Activated CD4-positive, CD25-positive, alpha-beta regulatory T cell treated with anti-CD3 and anti-CD28 coated beads, Interleukin-2, amount 50 U/mL, for 72 hours (primary cell): Measurements from ENCODE around the gene GLIPR1.
"Not testable (repeated sequence)": the region's sequence is repeated elsewhere in the genome, so short reads cannot be mapped to it uniquely, and the experiment has no call there.

ENCODE experiments used
- DNase-seq: peaks from one replicate; pipeline ENCODE4 v3.0.0; 2021

GLIPR1 gene

DNA sequence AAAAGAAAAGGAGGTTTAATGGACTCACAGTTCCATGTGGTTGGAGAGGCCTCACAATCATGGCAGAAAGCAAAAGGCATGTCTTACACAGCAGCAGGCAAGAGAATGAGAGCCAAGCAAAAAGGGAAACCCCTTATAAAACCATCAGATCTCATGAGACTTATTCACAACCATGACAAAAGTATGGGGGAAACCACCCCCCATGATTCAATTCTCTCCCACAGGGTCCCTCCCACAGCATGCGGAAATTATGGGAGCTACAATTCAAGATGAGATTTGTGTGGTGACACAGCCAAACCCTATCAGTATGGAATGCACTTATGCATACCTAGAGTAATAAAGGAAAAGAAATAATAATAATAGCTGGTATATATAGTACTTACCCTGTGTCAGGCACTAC lies 4.5 kb upstream of the GLIPR1 start:
- no peak for DNase-seq

DNA sequence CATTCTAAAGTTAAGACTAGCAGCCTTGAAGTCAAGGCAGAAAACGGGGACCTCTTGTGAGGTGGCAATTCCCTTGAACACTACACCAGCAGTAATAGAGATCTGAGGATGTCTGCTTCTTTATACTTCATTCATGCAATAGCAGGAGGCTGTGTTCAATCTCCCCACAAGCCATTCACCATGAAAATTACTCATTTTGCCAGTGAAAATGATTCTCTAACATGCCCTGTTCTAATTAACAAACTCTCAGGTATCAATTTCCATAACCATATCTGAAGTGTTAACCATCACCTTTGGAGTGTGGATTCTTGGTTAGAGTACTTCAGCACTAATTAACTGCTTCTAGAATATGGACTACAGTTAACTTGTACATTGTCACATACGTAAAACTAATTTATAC lies 3.4 kb upstream of the GLIPR1 start:
- no peak for DNase-seq

DNA sequence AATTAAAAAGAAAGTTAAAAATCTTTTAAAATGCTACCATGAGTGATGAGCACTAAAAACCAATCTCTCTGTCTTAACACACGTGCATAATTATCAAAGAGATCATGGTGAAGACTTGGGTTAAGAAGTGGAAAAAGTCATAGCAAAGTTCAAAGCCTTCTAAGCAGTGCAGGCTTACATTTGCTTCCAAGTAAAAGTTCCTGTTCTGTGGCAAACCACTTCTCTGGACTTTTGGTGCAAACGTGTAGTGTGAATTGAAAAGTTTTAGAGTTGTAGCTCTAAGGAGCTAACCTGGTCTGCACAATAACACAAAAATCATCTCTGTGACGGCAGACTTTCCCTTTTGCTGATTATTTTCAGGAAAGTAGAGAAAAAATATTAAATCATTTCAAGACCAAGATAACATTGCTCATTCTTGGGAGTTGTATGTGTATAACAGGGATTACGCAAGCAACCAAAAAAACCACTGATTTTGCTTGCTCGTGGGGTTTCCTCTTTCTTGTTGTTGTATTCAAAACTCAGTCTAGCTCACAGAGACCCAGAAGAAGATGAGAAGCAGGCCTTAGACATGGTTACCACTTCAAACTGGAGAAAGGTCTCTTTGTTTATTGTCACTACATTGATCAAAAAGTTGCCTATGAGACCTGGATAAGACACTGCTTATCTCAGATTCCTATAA lies 2.3 kb upstream of the GLIPR1 start:
- DNase-seq = no peak

DNA sequence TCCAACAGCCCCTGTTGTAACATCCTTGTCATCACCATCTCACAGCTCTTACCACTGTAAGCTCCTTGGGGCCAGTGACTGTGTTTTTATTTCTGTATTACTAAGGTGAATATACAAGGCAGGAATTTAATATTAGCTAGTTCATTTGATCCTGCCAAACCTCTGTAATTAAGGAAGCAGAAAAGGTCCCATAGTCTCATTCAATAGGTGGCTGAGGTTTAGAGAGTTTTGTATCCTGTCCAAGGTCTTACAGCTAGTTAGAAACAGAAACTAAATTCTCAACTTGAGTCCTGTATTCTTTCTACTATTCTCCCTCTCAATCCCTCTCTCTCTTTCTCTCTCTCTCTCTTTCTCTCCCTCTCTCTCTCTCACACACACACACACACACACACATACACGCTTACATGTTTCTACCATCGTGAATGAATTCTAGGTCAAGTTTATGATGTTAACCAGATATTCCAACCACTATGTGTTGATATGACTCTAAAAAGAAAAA lies 543 bp upstream of the GLIPR1 start:
- DNase-seq = no peak

DNA sequence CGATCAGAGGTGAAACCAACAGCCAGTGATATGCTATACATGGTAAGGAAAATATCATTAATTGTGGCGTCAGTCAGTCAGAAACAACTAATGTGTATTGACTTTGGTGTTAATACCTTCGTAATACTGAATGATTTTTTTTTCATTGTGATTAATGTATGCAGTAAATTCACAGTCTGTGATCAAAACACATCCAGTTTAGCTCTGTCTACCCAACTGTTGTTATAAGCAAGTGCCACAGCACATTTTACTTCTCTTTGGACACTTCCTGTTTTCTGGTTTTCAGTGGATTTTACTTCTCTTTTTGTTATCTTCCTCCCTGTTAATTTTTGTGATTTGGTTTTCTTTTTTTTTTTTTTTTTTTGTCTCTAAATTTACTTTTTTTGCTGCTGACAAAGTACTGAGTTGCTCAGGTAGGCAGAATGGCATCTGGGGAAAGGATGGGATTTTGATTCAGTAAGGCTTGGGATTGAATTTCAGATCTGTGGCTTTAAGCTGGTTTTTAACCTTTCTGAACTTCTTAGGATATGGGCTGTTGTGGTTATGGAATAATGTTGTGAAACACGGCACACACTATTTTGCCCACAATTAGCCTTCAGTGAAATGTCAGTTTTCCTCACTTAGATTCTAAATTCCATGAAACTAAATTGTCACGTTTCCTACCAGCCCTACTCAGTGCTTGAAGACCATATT lies 604 bp downstream of the GLIPR1 start:
- no peak for DNase-seq

DNA sequence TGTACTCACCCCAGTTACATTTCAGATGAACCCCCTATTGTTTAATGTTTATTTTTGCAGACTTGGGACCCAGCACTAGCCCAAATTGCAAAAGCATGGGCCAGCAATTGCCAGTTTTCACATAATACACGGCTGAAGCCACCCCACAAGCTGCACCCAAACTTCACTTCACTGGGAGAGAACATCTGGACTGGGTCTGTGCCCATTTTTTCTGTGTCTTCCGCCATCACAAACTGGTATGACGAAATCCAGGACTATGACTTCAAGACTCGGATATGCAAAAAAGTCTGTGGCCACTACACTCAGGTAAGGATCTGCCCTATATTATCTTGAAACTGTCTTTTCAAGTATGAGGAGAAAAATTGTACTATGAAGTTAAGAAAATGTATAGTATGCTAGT lies 1.2 kb downstream of the GLIPR1 start:
- no peak for DNase-seq

DNA sequence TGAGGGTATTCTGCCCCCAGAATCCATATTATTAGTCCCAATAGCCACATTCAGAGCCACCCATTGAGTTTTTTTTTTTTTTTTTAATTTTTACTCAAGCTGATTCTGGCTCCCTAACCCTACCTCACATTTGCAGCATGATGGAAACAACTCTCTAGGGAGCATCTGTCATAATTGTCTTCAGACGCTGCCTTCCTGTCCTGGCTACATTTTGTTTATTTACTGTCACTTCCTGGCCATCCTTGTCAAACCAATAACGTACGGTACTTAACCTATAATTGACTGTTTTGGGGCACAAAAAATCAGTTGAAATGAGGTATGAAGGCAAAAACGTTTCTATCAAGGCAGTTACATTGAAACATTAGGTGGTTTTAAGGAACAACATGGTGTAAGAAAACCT lies 2.1 kb downstream of the GLIPR1 start:
- no peak for DNase-seq

DNA sequence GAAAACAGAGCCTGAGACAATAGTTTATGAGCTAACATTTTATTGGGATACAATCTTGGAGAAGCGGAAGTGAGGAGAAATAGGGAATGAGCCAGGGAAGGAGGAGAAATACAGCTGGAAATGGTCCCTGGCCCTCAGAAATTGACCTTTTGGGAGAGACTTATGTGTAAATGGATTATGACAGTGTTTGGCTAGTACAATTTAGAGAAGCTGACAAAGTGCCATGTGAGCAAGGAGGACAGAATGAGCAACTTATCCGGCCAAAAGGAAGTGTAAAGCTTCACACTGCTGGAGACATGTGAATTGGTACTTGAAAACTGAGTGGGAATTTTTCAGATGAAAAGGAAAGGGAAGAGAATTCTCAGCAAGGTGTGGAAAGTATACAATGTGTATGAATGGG lies 2.9 kb downstream of the GLIPR1 start:
- DNase-seq = no peak

DNA sequence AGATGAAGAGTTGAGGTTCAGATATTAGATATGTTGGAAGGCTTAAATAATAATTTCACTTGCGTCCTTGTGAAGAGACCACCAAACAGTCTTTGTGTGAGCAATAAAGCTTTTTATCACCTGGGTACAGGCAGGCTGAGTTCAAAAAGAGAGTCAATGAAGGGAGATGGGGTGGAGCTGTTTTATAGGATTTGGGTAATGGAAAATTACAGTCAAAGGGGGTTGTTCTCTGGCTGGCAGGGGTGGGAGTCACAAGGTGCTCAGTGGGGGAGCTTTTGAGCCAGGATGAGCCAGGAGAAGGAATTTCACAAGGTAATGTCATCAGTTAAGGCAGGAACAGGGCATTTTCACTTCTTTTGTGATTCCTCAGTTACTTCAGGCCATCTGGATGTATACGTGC lies 3.9 kb downstream of the GLIPR1 start:
- not testable (repeated sequence) for DNase-seq

DNA sequence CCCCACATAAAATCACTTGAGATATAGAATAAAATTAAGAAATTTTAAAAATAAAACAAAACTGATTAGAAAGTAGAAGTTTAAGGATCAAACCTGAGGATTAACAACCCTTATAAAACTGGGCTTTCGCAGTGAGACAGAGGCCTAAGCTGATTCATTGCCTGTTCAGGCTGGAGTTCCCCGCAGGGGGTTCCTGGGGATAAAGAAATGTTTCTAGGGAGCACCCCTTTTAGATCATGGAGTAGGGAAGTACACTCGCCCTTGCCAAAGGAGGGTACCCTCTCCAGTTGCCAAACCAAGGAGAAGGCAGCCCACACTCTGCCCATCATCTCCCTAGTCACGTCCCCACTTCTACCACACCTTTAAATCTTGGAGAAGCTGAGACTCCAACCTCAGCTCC lies 6.8 kb downstream of the GLIPR1 start:
- DNase-seq = no peak

DNA sequence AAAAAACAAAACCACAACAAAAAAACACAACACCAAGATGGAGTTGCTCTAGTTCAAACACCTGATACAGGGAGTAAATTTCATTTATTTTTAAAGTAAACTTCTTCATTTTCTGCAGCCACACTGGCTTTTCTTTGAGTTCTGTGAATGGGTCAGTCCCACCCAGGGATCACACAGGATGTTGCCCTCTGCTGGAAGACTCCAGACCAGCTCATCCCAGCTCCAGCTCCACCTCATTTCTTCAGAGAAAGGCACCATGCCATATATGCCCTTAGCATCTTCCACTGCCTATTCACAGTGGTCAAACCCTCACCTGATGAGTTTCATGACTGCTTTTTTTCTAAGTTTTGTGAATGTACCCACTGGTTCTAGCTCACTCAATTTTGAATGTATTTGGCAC lies 8.0 kb downstream of the GLIPR1 start:
- DNase-seq = no peak

DNA sequence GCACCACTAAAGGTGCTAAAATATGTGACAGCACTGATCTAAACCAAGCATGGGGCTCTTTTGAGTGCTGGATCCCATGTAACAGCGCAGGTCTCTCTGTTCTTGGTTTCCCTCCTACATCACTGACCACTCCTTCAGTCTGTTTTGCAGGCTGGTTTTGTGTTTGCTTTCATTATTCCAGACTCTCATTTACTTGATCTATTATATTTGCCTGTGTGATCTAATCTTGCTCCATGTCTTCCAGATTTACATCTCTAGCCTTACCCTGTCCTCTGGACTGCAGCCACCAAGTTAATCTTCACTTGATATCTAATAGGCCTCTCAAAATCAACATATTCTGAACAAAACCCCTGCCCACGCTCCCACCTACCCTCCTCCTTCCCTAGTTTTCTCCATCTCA lies 8.6 kb downstream of the GLIPR1 start:
- DNase-seq = no peak

DNA sequence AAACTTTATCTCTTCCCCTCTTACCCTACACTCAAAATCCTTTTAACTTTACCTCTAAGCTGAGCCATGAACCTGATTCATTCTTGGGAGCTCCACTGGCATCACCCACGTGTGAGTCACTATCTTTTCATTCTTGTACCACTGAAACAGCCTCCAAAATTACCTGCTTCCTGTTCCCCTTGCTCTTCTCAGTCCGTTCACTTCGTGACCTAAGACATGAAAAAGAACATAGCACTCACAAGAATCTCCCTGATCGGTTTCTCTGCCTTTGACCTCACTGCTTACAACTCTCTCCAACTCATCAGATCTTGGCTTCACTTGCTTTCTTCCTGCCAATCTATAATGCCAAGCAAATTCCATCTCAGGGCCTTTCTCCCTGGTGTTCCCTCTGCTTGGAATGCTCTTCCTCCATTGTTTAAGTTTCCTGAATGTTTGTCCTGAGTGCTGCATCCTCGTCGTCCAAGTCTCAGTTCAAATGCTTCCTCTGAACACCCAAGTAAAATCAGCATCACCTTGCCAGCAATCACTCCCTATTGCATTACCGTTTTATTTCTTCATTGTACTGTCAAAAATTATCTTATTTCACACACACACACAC lies 9.2 kb downstream of the GLIPR1 start:
- DNase-seq = no peak

DNA sequence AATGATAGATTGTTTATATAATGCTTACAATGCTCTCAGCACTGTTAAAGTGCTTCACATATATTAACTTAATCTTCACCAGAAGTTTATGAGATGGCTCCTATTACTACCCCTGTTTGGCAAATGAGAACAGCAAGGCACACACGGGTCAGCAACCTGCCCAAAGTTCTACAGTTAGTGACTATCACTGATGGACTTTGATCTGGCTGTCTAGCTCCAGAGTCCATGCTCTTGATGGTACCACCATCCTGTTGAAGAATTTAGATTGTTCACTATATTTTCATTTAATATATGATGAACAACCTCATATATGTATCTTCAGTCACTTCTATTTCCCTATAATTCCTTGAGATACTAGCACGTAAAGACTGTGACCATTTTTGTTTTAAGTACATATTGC lies 10.6 kb downstream of the GLIPR1 start:
- no peak for DNase-seq

DNA sequence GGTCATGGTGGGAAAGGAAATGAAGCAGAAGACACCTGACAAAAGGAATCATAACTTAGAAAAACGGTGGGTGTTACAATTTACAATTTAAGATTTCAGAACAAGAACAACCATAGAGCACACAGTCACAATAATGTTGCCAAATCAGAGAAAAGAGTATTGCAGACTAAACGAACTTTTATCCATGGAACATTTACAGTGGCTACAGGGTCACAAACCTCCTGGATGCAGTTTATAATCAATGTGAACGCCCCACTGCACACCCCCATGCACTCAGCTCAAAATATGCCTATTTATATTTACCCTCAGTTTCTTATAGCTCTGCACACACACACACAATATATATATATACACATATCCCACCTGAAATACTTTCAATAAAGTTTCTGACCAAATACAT lies 22.9 kb downstream of the GLIPR1 start:
- no peak for DNase-seq

DNA sequence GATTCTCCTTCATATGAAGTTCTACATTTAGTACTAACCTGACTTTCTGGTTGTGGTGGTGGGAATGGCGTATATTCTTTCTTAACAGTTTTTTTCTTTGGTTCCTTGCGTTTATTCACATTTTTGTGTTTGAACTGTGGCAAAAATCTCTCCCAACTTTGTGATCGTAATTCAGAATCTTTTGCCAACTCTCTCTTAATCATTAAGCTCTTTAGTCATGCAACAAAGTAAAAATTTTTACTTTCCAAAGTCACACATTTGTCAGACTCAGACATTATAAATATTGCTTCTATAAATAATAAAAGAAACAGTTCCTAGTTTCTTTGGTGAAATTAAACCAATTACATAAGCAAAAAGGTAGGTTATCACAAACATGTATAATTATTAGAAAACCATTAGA lies 23.3 kb downstream of the GLIPR1 start:
- no peak for DNase-seq

DNA sequence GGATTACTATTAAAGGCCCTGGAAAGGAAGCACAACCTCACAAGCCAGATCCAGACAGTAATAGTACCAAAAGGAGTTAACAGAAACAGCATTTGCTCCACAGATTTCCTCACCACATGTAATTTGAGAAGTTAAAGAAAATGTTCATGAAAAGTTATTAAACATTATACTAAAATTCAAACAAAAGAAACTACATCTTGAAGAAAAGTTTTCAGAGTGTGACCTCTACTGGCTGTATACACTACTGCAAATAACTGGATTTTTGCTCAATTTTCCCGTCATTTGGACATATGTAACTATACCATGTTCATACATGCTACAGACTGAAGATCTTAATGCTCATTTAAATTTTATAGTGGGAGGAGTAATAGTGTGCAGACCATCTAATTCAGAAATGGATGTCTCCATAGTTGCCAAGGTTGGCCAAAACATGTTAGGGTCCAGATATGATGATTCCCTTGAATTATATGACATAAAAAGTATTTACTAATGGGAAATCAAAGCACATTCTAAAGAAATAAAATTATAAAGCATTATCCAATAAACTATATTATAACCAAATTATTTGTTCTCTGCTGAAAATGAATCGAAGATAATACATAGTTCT lies 25.3 kb downstream of the GLIPR1 start:
- DNase-seq = no peak

DNA sequence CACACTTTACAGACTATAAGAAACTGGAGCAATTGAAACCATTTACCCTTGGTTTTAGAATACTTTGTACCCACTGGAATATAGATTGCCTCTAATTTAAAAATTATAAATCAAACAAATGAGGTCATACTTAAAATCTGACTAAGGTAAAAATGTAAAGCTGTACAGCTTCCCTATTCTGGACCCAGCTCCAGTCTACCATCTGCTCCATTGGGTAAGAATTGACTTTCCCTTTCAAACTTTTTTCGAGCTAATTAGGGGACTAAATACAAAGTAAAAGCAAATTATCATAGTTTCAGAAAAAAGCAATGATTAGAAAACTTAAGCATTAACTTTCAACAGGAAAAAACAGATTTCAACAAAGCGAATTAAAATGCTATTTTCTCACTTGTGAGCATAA lies 26.5 kb downstream of the GLIPR1 start:
- DNase-seq = no peak

DNA sequence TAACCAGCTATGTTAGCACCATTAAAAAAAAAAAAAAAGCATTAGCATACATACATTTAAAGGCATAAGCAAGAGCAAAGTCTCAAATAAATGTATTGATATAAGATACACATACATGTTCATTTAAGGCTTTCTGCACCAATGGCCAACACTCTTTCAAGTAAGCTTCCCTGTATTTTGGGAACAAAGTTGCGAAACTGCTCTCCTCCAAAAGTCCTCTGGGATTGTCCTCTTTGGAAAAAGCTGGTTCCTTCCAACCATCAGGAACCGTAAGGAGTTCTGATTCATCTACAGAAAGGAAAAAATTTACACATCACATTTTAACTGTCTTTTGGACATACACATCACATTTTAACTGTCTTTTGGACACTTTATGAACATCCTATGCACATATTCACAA lies 27.6 kb downstream of the GLIPR1 start:
- DNase-seq = no peak

DNA sequence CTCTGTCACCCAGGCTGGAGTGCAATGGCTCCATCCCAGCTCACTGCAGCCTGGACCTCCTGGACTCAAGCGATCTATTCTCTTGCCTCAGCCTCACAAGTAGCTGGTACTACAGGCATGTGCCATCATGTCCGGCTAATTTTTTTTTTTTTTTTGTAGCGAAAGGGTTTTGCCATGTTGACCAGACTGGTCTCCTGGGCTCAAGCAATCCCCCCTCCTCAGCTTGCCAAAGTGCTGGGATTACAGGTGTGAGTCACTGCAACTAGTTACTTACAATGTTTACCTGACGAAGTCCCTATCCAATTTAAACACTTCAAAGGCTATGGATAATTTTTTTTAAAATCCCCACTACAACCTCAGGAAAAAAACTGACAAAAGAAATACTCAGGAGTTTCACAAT lies 29.1 kb downstream of the GLIPR1 start:
- no peak for DNase-seq

DNA sequence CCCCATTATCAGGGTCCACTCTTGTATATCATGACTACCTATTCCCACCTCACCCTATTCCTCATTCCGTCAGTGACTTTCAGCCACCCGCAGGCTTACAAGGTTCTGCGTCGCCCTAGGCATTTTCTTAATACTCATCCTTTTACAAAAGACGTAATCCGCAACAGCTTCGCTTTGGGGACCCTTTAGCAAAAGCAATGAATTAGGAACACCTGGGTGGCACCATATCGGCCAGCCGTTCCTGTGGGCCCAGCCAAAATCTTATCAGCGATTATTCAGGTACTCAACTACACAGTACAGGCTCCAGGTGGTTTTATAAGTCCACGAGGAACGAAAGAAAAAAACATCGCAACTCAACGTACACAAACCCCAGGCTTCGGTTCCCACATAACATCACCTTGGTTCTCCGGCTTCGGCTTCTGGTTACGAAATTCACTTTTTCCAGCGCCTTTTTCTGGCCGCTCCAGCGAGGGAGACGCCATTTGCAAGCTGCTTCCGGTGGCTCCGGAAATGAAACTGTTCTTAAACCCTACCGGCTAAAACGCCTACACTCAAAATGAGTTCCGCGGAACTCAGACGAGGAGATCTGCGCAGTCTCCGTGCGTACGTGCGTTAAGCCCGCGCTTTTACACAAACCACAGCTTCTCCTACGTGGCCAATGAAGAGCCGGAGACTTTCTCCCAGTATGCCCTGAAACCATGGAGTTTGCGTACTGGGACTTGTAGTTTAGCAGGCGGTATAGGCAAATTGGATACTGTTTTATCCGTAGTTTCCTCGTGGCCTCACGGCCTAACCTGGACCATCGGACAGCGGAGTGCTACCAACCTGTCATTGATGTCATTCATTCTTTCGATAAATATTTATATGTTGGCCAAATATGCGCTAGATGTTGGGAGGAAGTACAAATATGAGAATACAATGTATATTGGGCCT lies 30.8 kb downstream of the GLIPR1 start, which contains the start of gene KRR1:
KRR1 (minus strand) TSS at position 494 of the 933 bp plus-strand sequence; CDS start at position 482, 12 bp downstream.
- DNase-seq = peak; percentile 81

DNA sequence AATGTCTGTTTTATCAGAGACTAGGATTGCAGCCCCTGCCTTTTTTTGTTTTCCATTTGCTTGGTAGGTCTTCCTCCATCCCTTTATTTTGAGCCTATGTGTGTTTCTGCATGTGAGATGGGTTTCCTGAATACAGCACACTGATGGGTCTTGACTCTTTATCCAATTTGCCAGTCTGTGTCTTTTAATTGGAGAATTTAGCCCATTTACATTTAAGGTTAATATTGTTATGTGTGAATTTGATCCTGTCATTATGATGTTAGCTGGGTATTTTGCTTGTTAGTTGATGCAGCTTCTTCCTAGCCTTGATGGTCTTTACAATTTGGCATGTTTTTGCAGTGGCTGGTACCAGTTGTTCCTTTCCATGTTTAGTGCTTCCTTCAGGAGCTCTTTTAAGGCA lies 40.7 kb downstream of the GLIPR1 start:
- DNase-seq = not testable (repeated sequence)

DNA sequence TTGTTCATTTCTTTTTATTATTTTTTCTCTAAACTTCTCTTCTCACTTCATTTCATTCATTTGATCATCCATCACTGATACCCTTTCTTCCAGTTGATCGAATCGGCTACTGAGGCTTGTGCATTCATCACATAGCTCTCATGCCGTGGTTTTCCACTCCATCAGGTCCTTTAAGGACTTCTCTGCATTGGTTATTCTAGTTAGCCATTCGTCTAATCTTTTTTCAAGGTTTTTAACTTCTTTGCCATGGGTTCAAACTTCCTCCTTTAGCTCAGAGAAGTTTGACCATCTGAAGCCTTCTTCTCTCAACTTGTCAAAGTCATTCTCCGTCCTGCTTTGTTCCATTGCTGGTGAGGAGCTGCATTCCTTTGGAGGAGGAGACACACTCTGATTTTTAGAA lies 41.6 kb downstream of the GLIPR1 start:
- DNase-seq = not testable (repeated sequence)
